Suprapubic skin (tissue), 3 donors: ENCODE measurements around the gene ADAMTS3.

Experiments used
- EP300 ChIP-seq: sonication (generic); formaldehyde crosslinking; IDR thresholded peaks from one replicate; pipeline ENCODE4 v1.6.1; 2017; ENCODE audit warnings: antibody characterized with exemption
- POLR2A ChIP-seq, 2 donors: fragments of 450-650 bp; IDR thresholded peaks; one replicate each; pipeline ENCODE4 v1.6.1; 2017; ENCODE audit warnings: antibody characterized with exemption in 2 of 2, mild to moderate bottlenecking in 2 of 2, moderate library complexity in 2 of 2
- TF ChIP-seq, protein P1 (sequence below), 2 donors: fragments of 200-600 bp in 1 of 2; fragments of 450-650 bp in 1 of 2; sonication (generic) in 1 of 2; IDR thresholded peaks; one replicate each; pipeline ENCODE4 v1.5.1; 2016 to 2019; ENCODE audit warnings: antibody characterized with exemption in 2 of 2, mild to moderate bottlenecking in 1 of 2, moderate library complexity in 1 of 2

DNA sequence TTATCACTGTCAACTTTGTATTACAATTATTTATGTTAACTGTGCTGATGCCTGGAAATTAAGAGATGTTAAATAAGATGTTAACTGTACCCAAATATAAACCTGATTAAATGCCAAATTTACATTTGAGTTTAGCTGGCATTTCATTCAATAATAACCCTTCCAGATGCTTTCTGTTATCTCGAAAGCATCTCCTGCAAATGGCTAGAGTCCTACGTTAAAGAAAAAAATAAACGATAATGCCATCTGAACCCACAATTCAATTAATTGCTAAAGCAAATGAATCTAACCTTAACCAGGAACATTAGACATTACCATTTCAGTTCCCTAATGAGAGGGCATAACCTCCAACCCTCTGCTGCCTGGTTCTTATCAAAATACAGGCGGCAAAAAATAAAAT, 145.0 kb downstream of the ADAMTS3 start:
- TF ChIP-seq, protein P1, sequence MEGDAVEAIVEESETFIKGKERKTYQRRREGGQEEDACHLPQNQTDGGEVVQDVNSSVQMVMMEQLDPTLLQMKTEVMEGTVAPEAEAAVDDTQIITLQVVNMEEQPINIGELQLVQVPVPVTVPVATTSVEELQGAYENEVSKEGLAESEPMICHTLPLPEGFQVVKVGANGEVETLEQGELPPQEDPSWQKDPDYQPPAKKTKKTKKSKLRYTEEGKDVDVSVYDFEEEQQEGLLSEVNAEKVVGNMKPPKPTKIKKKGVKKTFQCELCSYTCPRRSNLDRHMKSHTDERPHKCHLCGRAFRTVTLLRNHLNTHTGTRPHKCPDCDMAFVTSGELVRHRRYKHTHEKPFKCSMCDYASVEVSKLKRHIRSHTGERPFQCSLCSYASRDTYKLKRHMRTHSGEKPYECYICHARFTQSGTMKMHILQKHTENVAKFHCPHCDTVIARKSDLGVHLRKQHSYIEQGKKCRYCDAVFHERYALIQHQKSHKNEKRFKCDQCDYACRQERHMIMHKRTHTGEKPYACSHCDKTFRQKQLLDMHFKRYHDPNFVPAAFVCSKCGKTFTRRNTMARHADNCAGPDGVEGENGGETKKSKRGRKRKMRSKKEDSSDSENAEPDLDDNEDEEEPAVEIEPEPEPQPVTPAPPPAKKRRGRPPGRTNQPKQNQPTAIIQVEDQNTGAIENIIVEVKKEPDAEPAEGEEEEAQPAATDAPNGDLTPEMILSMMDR (IDR thresholded peaks at IDR 0.05): no peak
- no peak for TF ChIP-seq POLR2A (IDR thresholded peaks at IDR 0.05)
- TF ChIP-seq EP300: no peak
